Activated T-cell treated with anti-CD3 and anti-CD28 coated beads, Interleukin-2, amount 50 U/mL, for 48 hours (primary cell): ENCODE data around the gene PFKL.
A peak's percentile ranks its signal among the peaks of the same experiment; 100 is the strongest.

Experiments used
- DNase-seq, 2 experiments: peaks; one replicate each; pipeline ENCODE4 v3.0.0-alpha.2; 2020

The PFKL gene

DNA sequence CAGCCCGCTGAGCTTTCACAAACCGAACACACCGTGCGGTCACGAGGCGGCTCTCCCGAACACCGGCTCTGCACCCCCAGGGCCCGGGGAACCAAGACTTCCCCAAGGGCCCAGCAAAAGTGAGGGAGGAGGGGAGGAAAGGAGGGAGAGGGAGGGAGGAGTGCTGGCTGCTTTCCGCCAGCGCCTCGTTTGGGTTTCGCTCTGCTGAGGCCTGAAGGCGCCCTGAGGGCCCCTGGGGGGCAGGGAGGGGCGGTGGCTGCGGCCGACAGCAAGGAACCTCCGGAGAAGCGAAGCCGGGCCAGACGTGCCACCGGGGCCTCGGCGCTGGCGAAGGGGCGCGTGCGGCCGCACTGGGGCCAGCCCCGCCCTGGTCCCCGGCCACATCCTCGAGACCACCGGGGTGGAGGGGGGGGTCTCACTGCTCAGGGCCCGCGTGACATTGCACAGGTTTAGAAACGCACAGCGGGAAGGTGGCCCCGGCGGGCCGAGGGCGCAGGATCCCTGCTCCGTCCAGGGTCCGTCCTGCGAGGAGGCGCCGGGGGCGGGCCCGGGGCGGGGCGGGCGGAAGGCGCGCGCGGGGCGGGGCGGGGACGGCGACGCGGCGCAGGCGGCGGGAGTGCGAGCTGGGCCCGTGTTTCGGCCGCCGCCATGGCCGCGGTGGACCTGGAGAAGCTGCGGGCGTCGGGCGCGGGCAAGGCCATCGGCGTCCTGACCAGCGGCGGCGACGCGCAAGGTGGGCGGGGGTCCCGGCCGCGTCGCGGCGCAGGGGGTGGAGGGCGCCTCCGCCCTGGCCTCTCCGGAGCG lies at the start of gene PFKL:
Gene PFKL (plus strand): TSS at position 596 of the 804 bp plus-strand sequence. CDS start 53 bp downstream, at position 649.
- peak; percentile 79 to 83 for DNase-seq

DNA sequence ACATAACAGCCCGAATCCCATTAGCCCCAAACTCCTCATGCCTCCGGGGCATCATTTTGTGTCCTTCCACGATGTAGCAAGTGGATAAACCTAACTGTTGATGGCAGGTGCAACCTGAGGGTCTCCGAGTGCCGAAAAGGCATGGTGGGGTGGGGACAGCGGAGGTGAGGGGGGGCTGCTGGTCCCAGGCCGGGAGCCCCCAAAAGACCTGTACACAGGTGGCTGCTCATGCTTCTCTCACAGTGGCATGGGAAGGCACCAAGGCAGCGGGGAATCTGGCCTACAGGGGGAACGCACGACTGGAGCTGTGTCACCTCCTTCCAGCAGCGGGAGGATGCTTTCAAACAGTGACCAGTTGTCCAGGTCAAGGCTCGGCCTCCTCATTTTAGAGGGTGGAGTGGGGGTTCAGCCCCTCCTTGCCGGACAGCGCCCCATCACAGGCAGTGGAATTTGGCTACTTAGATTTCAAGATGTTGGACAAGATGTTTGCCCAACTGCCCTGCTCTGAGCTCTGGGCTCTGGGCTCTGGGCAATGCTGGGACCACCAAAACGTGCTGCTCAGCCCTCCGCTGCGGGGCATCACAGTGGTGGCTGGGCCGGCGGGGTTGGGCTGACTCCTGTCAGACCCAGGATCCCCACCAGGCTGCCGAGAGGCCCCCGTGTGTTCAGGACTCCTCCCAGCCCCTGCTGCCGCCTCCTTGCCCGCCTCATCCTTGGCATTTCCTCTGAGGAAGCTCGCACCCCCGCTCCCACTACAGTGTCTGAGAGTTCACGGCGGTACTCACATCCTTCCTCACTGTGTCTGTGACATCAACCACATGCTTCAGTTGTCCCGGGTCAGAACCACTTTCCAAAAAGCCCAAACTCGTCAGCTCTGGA lies 45.8 kb upstream of the PFKL start:
- DNase-seq = no peak

DNA sequence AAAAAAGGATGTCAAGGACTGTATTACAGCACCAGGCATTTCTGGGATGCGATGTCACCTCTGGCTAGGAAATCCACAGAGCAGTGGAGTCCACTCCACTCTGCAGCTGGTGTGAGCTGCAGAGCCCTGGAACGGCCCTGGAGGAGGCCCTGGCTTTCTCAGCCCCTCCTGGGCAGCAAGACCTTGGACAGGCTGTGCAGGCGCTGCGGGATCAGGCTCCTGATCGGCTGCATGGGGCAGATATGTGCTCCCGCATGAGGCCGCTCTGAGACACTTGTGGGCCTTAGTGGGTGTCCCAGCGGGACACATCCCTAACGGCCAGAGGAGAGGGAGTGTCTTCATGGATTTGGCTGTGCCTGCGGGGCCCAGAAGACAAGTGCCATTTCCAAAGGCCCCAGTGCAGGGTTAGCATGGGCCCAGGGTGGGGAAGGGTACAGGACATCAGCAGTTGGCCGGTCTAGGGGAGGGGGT lies 44.3 kb upstream of the PFKL start:
- DNase-seq = no peak

DNA sequence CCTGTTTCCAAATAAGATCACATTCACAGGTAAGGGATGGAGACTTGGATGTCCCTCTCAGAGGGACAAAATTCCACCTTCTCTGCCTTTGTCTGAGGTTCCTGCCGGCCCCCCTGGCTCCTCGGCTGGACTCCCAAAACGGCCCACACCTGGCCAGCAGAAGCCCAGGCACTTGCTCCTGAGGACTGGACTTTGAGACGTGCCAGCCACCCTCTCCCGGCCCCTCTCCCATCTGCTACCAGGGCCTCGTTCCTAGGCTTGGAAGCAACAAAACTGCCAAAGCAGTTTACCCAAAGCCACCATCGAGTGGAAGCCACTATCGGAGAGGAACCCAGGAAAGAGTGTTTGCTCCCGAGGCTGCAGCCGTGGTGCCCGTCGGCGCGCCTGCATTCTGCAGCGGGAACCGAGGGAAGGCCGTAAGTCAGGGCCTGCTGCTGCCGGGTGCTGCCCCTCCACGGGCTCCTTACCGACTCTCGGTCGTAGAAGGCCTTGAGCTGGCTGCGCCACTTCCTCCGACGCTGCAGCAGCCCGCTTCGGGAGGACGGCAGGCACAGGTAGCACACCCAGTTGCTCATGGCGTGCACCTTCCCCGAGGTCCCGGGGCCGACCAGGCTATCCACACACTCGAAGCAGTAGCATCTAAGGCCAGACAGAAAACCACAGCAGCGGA lies 41.7 kb upstream of the PFKL start:
- DNase-seq = no peak

DNA sequence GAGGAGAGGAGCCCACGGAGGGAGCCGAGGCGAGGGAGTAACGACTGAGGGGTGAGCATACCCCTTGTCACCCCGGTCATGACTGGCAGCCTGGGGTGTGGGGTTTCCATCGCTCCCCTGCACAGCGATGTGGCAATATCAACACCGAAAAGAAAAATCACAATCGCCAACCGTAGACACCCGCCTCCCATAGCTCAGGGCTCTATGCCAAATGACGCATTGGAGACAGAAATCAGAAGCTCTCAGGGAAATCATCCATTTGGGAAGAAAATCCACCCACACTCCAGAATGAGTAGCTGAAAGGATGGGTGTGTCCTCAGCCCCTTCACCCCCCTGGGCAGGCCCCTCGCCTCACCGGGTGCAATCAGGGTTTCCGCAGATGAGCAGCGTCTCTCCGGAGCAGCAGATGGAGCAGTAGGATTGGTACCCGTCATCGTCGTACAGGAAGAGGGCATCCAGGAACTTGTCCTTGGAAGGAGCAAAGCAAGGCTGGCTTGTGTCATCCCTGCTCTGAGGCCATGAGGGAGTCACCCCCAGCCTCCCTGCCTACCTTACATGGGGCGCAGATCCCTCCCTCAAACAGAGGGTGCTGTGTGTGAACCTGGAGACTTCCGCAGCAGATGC lies 40.7 kb upstream of the PFKL start:
- no peak for DNase-seq

DNA sequence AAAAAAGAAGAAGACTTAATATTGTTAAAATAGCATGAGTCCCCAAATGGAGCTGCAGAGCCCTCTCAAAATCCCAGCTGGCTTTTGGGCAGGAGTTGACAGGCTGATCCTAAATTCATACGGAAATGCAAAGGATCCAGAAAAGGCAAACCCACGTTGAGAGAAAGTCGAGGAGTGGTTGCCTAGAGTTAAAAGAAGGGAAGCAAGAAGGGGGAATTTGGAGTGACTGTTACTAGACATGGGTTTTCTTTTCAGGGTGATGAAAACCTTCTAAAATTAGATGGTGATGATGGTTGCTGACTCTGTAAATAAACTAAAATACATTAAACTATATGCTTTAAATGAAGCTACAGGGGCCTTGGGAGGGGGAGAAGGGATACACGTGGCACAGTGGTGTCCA lies 39.8 kb upstream of the PFKL start:
- DNase-seq = no peak

DNA sequence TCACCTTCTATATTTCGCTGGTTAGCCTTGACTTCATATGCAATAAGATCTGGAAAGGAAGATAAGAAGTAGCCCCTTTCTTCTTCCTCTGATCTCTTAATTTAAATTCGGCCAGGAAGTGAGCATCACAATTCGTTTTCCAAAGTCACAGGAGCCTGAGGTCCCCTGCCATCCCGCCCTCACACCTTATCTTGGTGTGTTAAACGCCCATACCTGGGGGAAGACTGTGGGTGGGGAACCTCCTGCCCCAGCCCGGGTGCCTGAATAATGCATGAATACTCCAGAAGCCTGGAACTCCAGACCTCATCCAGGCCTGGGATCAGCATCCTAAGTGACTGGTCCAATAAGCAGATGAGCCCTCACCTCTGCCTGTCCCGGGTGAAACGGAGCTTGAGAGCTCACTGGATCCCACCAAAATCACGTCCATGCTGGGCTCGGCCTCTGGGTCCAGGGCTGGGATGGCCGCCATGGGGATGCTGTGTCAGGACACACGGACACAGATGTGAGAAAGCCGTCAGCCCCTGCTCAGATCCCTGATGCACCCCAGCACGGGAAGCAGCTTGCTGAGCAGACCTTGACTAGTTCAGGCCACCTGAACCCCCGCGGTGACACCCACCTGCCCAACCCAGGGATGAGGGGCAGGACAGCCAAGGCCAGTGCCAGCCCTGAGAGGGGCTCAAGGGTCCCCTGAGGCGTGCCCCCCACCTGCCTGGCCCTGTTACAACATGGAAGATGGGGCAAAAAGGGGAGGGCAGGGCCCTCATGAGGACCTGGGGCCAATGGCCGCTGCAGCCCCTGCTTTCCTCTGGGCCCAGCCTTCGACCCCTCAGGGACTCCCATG lies 38.8 kb upstream of the PFKL start:
- DNase-seq = no peak

DNA sequence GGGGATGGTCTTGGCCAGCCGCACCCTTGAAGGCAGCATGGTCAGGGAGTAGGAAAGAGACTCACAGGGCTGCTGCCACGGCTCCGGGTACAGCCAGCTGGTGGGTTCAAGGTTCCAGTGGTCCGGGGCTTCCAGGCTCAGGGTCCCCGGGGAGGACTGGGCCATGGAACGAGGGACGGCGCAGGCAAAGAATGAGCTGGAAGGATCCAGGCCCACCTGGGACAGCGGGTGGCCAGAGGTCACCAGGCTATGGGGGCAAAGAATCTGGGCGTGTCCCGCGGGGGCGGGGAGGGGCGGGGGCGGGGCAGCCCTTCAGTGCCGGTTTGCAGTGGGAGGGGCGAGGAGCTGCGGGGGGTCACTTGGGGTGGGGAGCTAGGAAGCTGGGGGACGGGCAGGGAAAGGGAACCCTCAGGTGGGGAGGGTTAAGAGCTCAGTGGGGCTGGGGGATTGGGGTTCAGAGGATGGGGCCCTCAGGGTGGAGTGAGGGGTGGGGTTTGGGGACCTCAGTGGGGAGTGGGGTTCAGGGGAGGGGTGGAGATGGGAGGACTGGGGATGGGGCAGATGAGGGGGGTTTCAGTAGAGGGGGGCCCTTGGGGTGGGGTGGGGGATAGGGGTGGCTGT lies 38.1 kb upstream of the PFKL start, which contains the start of gene DNMT3L:
Gene DNMT3L (minus strand): TSS at position 223 of the 621 bp plus-strand sequence. CDS start 638 bp downstream, outside the sequence.
- DNase-seq = no peak

DNA sequence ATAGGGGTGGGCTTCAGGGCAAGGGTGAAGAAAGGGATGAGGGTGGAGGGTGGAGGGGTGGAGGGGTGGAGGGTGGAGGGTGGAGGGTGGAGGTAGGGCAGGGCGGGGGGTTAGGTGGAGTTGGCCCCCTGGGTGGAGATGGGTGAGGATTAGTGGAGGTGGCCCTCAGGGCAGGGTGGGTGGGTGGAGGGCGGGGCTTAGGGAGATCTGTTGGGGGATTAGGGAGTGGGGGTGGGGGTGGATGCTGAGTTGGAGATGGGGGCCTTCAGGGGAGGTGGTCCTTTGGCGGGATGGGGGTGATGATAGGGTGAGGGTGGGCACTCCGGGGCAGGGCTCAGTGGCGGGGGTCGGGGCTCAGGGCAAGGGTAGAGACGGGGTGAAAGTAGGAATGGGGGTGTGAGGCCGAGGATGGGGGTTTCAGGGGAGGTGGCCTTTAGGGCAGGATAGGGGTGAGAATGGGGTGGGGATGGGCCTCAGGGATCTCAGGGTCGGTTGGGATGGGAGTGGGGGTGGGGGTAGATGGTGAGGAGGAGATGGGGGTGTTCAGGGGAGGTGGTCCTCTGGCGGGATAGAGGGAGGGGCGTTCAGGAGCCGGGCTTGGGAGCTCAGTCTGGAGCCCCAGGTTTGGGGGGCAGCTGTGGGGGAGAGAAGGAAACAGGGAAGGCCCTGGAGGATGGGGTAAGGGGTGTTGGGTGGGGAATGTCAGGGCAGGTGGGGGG lies 37.4 kb upstream of the PFKL start:
- DNase-seq = no peak

DNA sequence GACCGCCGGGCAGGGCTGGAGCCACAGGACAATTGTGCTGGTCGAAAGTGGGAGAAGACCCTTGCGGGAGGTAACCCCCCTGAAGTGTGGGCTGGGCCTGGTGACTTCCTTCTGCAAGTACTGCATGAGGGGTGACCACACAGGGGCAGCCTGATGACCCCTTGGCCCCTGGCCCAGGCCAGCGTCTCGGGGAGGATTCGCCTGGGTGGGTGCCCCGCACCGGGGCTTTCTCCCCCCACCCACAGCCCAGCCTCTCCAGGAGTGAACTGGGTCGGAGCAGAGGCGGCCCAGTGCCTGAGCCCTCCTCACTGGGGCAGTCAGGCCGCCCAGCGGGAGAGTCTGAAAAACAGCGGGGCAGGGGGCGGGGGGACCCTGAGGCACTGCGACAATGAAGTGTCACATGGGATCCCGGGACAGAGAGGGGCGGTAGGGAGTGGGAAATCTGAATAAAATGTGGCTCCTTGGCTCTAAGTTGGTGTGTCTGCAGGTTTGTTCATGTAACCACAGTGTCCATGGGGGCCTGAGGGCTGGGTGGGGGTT lies 36.6 kb upstream of the PFKL start:
- no peak for DNase-seq

DNA sequence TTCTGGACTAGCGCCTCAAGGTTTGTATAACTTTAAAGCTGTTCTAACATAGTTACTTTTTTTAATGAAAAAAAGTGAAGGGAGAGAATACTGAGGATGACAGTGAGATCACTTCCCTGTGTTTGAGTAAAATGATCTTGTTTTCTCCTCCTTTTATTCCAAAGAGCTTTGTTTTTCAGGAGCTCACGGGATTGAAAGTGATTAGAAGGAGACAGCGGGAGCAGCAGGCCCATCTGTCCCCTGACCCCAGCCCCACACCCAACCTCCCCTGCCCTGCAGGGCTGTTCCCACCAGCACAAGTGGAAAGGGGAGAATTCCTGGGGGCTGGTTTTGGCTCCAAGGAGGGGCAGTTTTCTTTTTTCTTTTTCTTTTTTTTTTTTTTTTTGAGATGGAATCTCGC lies 36.1 kb upstream of the PFKL start:
- no peak for DNase-seq

DNA sequence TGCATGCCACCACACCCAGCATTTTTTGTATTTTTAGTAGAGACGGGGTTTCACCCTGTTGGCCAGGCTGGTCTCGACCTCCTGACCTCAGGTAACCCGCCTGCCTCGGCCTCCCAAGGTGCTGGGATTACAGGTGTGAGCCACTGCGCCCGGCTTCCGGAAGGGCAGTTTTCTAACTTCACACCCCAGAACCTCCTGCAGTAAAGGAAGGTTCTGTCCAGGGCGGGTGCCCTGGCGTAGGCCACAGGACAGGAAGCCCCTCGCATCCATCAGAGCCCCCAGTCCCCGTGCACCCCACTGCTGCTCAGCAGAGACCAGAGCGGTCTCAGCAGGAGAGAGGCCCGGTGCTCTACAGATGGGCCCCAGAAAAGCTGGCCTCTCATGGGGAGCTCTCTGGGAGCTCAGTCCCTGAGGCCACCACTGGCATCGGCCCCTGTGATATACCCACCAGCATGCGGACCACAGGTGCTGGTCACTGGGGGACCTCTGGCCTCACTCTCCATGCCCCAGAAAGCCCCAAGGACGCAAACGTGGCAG lies 34.1 kb upstream of the PFKL start:
- no peak for DNase-seq

DNA sequence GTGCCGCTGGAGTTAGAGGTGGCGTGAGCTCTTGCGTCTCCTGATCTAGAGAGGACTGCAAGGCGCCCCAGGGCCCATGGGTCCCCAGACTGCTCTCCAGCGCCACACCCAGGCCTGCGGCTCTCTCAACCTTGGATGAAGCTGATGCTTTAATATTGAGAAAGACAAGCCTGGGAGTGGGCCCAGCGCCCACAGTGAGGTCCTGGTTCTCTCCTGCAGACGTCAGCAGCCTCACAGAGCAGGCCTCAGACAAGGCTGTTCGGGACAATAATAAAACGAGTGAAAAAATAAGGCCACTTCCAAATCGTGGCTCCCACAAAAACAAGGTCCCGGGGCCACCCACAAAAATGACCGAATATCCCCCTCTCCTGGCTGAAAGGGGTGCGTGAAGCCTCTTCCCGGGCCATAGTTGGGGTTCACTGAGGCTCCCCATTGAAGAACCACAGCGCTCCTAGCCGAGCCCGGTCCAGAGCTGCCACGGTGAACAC lies 32.2 kb upstream of the PFKL start:
- DNase-seq = peak in 1 of 2 experiments; percentile 37

DNA sequence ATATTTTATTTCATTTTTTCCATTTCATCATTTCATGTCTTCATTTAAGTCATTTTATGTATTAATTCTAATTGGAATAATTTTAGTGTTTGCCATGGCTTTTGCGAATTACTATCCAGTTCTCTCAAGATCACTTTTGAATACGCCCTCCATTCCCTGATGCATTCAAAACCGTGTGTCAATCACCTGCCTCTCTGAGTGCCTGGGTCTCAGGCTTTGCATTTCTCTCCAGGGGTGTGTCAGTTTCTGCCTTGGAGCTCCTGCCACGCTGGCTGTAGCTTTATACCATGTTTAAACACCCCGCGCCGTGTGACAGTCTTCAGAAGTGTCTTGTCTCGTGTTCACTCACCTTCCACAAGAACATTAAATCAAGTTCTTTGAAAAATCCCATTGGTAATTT lies 30.8 kb upstream of the PFKL start:
- DNase-seq = no peak

DNA sequence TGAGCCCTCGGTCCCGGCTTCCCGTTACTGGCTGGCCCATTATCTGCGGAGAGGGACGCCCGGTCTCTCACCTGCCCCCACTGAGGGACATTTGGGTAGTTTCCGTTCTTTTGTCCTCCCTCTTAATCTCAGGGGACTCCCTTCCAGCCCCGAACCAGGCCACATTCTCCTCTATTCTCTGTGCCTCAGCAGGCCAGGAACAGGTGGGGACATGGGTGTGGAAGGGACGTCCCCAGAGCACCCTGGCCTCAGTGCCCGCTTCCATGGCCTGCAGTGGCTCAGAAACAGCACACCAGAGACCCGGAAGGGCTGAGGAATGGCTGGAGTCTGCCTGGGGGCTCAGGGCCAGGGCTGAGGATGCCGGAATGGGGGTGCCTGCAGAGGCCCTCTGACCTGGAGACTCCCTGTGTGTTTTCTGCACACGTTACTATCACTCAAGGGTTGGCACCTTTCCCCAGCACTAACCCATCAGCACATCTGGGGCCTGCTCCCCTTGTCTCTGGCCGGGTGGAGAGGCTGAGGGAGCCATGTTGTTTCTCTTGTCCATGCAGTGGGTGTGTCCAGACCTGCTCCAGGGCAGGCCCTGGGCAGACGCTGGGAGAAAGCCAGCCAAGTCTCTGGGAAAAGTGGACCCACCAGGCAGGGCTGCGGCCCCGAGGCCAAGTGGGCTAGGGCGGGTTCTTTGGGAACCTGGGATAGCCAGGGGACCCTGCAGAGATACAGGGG lies 28.1 kb upstream of the PFKL start:
- DNase-seq = no peak

DNA sequence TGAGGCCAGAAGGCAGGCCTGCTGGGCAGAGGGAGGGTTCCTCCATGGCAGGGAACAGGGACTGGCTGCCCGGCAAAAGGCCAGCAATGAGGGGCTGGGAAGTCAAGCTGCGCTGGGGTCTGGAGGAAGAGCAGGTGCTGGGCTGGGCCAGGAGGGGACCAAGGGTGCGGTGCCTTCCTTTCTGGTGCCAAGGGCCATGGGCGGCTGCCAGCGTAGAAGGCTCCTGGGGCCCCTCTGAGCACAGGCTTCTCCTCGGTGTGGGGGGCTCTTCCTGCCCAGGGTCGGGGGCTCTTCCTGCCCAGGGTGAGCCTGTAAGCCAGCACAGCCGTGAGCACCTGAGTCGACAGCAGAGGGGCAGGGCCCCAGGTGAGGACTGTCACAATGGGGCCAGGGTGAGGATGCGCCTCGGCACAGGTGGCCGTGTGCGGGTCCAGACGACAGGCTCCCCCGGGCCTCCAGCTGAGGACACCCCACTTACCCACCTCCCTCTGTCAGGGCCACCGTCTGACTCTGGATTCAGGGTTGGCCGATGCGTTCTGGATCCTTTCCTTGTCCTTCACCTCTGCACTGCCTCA lies 27.5 kb upstream of the PFKL start:
- no peak for DNase-seq

DNA sequence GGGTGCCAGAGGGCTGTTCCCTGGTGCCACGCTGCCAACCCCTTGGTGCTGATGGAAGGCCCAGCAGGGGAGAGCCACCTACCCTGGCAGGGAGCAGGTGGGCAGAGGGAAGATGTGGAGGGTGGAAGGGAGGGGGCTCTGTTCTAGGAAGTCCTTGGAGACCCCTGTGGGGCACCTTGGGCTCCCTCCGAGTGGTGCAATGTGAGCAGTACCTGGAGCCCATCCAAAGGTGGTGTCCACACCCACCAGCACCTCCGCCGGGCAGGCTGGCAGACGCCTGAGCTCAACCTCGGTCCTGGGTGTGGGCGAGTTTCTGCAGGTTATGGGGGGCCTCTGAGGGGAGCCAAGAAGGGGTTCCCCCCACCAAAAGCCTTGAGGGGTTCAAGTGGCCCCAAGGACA lies 26.8 kb upstream of the PFKL start:
- no peak for DNase-seq

DNA sequence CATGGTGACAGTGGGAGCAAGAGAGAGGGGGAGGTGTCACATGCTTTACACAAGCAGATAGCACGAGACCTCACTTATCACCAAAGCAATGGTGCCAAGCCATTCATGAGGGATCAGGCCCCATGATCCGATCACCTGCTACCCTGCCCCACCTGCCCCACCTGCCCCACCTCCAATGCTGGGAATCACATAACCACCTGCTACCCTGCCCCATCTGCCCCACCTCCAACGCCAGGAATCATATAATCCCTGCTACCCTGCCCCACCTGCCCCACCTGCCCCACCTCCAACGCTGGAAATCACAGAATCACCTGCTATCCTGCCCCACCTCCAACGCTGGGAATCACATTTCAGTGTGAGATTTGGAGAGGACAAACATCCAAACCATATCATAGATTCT lies 24.8 kb upstream of the PFKL start:
- DNase-seq = no peak
